Measurements from ENCODE around the gene ST6GALNAC4.
A peak's percentile ranks its signal among the peaks of the same experiment; 100 is the strongest.
"Not testable (repeated sequence)": the region's sequence is repeated elsewhere in the genome, so short reads cannot be mapped to it uniquely, and the experiment has no call there.

Gene ST6GALNAC4

DNA sequence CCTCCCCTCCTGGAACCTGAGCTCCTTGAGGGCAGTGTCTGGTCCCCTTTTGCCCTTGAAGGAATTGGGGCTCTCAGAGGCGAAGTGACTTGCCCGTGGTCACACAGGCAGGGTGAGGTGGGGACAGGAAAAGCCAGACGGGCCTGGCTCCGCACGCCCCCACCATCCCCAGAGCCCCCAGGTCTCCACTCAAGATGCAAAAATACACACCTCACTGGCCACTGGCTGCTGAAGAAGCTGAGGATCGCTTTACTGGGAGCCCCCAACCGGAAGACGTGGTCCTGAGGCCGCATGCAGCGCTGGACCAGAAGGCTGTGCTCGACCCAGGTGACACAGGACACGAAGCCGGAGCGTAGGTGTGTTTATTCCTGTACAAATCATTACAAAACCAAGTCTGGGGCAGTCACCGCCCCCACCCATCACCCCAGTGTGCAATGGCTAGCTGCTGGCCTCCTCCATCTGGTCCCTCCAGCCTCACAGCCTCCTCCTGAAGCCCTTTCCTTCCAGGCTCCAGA lies 31.8 kb downstream of the ST6GALNAC4 start:
- DNase-seq = no peak

DNA sequence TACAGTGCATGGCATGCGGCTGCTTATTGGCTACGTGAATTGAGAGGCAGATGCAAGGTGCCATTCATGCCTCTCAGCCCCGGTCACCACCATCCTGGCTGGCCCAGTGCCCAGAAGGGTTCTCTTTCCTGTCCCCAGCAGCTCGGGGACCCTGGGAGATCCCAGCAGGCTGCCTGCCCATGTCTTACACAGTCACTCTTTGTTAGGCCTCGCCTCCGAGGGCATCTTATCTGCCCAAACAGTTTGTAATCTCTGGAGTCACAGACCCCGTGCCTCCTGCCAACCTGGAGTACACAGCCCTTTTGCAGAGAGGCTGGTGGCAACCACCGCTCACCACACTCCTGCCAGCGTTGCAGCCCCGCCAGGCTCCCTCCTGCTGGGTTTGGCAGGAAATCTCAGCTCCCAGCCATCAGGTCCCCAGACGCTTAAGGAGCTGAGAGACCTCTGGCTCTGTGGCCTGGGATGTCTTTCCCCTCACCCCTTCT lies 32.4 kb downstream of the ST6GALNAC4 start:
- peak; percentile 67 to 84 for DNase-seq

- peak in 1 of 2 experiments; percentile 54 for DNase-seq
Measured at GRCh38 chr9:127883959-127884358, 32.9 kb downstream of the ST6GALNAC4 start.

DNA sequence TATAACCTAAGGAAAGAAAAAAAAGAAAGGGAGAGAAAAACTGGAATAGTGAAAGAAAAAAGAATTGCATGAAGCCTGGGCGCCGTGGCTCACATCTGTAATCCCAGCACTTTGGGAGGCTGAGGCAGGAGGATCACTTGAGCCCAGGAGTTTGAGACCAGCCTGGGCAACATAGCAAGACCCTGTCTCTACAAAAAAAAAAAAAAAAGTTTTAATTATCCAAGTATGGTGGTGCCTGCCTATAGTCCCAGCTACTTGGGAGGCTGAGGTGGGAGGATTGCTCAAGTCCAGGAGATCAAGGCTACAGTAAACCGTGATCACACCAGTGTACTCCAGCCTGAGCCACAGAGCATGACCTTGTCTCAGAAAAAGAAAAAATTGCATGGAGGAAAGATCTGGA lies 35.1 kb downstream of the ST6GALNAC4 start:
- DNase-seq = not testable (repeated sequence)

DNA sequence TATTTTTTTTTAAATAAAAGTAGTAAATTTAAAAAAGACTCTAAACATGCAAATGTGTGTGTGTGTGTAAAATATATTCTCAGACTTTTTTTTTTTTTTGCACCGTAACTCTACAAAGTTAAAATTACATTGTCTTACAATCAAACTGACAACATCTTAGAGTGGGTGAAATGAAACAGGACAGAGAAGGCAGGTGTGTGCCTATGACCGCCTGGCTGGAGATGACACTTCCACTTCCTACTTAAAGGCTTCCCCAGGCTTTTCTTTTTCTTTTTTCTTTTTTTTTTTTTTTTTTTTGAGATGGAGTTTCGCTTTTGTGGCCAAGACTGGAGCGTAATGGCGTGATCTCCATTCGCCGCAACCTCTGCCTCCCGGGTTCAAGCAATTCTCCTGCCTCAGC lies 36.7 kb downstream of the ST6GALNAC4 start:
- DNase-seq = no peak

GRCh38 chr9:127878652-127879390 lies 38.0 kb downstream of the ST6GALNAC4 start:
- no peak for DNase-seq

- DNase-seq = peak in 1 of 2 experiments; percentile 10
Measured at GRCh38 chr9:127878001-127878651, 38.7 kb downstream of the ST6GALNAC4 start.

GRCh38 chr9:127877566-127877998 lies 39.3 kb downstream of the ST6GALNAC4 start, which contains the start of gene AK1:
Gene AK1, minus strand, starts transcription at chr9:127877675. Its CDS starts 3,058 bp downstream, at chr9:127874617.
- DNase-seq = peak; percentile 71 to 73

DNA sequence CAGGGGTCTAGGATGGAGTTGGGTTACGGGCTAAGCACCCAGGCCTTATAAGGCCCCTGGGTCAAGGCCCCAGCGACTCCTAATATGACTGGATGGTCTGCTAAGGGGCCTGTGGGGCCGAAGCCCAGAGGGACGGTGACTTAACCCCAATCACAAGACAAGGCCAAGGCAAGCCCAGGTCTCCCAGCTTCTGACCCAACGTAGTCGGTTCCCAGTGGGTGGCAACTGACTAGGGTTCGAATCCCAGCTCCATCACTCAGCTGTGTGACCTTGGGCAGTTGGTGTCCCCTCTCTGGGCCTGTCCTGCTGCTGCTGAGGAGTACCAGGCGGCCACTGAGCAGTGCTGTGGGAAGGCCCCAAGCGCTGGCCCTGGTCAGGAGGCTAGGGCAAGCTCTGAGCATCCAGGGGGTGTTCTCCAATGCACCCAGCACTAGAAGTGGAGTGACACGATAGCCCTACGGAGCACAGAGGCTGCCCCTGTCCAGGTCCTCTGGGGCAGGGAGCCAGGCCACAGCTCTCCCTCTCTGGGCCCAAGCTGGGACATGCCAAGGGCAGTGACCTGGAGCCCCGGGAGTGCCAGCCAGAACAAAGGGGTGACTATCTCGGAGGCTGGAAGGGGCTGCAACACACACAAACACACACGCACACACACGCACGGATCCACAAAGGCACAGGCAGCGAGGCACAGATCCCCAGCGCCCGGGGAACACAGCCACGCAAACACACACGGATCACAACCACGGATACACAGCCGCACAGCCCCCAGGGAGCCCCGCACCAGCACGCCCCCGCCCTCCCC lies 39.9 kb downstream of the ST6GALNAC4 start:
- DNase-seq = no peak

DNA sequence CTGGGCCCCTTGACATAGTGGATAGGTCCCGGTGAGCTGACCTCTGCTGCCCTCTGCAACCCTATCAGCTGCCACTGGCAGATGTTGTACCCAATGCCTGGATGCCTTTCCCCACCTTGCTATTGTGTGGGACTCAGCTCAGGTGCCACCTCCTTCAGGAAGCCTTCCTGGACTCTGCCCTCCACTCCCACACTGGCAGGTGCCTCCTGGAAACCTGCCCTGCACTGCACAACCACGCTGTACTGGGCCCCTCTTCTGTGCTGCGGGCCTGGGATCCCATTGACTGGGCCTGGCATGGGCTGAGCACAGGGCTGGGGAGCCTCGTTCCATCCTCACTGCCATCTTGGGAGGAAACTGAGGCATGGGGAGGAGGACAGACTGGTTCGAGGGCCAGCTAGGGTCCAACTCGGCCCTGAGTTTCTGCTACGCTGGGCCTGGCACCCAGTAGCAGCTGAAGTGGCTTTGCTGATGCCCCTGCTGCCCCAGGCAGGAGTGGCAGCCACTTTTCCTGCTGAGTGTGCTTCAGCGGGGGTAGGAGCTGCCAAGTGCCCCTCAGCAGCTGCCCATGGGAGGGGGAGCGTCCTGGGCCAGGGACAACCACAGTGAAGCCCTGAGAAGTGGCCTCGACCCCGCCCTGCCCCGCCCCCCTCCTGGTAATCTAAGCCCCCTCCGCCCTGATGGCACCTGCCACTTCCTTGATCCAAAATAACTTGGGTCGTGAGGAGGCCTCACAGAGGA lies 40.6 kb downstream of the ST6GALNAC4 start:
- no peak for DNase-seq

DNA sequence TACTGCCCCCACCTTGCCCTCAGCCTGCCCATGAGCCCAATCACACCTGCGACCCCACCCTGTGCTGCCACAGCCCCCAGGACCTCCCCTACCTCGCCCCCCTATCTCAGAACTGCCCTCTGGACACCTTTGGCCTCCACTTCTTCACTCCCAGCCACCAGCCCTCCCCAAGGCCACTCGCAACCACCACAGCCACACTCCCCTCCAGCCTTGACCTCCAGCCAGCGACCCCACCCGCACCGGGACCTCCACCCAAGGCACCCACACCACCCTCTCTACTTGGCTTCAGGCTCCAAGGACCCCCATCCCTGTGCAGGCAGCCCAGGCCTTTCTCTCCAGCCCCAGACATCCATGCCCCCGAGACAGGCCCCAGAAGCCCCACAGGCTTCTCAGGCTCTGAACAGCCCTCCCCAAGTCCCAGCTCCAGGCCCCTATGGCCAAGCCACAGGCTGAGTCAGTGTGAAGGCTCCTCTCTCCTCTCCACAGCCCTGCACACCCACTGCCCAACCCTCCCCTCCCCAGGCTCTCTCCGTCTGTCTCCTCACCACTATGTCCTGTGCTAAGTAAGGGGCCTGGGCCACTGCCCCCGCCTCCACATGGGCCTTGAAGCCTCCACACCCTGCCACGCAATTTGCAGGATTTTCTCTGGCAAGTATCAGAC lies 41.4 kb downstream of the ST6GALNAC4 start:
- DNase-seq = no peak

DNA sequence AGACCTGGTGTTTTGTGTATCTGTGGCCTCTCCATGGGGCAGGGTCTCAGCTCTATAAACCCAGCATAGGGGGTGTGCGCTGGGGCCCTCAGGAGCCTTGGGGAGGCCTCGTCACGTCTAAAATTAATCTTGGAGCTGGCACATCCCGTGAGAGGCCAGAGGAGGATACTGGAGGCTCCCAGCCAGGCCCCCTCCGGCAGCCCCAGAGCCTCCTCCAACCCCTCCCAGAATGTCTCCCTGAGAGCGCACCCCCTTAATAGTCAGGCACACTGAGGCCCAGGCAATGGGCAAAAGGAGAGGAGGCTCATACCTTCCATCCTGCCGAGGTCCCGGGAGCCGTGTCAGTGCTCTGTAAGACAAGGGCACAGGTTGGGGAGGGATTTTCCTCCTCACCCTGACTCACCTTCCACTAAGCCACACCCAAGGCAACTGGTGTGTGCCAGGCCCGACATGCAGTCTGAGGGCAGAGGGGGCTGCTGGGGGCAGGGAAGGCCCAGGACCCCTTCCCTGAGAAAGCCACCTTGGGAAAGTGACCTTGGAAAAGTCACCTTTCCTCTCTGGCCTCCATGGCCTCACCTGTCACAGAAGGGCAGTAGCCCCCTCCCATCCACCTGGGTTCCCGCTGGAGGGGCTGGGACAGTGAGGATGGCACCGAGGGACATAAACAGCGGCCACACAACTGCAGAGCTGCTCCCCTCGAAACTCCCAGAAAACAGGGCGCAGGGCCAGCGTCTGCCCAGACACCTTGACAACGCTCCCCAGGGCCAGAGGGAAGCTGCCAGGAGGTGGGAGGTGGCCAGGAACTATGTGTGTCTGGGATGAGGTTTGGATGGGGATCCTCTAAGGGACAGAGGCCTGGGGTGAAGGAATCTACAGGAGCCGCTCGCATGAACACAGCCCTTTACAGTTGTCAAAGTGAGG lies 42.3 kb downstream of the ST6GALNAC4 start:
- no peak for DNase-seq

DNA sequence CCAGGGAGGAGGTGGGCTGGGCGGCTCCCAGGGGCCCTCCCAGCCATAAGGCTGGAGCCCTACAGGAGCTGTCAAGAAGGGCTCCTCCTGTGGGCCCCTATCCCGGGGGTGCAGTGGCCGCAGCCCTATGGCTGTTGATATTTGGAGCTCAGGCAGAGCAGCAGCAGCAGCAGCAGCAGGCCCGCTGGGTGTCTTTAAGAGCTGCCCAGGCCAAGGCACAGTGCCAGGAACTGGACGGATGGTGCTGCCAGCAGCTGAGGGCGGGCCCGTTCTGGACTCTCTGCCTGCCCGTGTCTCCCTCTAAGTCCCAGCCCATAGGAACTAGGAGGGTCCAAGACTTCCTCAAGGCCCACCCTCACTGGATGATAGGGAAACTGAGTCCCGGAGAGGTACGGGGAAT lies 43.0 kb downstream of the ST6GALNAC4 start:
- no peak for DNase-seq

DNA sequence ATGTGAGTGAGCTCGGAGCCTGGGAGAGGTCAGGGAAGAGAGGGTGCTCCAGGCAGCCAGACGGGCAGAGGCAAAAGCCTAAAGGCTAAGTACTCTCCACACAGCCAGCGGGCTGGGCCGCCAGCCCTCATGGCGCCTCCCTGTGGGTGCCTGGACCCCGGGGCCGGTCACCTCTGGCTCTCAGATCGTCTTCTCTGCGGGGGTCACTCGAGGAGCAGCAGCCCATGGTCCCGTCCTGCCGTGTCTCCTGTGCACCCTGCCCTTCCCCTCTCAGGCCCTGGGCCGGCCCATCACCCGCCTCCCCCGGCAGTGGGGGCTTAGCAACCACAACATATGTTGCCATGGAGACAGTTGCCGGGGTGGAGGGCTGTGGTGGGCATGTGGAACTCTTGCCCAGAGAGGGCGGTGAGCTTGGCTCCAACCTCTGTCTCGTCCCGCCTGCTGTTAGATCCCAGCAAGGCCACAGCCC lies 43.6 kb downstream of the ST6GALNAC4 start:
- DNase-seq = no peak

DNA sequence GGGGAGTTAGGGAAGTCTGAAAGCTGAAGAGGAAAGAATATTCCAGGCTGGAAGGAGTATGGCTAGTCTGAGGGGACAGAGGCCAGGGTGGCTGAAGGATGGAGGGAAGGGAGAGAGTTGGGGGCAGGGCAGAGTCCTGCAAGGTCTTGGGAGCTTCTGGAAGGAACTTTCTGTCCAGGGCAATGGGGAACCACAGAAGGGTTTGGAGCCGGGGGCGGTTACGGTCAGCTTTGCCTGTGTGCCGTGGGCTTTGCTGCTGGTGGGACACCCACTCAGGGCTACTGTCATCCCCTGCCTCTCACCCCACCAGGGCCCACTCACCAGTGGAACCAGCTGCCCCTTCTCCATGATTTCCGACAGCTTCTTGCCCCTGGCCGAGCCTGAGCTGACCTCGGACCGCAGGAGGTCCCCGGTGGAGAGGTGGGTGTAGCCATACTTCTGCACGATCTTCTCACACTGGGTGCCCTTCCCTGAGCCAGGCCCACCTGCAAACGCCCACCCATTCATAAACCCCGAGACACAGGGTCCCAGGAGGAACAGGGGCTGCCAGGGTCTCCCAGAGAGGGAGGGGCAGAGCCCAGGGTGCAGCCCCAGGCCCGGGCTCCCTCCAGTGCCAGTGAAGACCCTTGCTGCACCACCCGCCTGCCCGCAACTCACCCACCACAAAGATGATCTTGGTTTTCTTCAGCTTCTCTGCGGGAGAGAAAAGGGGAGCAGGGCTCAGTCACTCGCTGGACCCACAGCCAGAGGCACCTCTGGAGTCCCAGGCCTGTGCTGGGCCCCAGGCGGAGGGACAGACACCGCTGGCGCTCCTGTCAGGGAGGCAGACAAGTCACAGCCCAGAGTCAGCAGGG lies 44.2 kb downstream of the ST6GALNAC4 start:
- no peak for DNase-seq

DNA sequence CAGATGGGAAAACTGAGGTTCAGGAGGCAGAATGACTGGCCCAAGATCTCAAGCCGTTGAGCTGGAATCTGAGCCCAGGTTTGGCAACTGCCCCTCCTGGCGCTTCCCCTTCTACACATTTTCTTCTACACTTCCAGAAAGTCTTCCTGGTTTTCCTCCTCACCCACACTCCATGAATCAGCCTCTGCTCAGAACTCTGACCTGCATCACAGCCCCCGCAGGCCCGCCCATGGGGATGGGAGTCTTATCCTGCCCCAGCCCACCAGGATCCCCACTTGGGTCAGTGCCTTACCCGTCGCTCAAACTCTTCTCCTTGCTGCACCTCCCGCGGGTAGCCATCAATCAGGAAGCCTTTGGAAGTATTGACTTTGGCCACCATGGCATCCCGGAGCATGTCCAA lies 45.3 kb downstream of the ST6GALNAC4 start:
- no peak for DNase-seq

- DNase-seq = no peak
Measured at GRCh38 chr9:127870887-127871286, 46.0 kb downstream of the ST6GALNAC4 start.

GRCh38 chr9:127870153-127870491 lies 46.7 kb downstream of the ST6GALNAC4 start:
- not testable (repeated sequence) for DNase-seq

- DNase-seq = peak; percentile 71 to 80
Measured at GRCh38 chr9:127869310-127870152, 47.3 kb downstream of the ST6GALNAC4 start.

All from NCI-H2081 (cell line).